ENCODE data around the gene GPANK1. TPM values are rescaled to one million over a fixed set of nuclear protein-coding genes. Genes with fewer than 3 reads are reported as not detected.
"Not testable (repeated sequence)": the region's sequence is repeated elsewhere in the genome, so short reads cannot be mapped to it uniquely, and the experiment has no call there.

Gene GPANK1
- total RNA-seq, result 10 to 100 TPM; 30.7 to 32.0 TPM

GRCh38 chr6:31664790-31665500, at the start of gene GPANK1:
GPANK1 (minus strand) TSS chr6:31664997; CDS start chr6:31664478, 519 bp downstream.
- peak; percentile 86 for DNase-seq
- peaks cover 42% of the 10 kb centered on the region for H3K4me1 Mint-ChIP-seq
- H3K36me3 Mint-ChIP-seq, result peaks cover 56% of the 10 kb centered on the region
- H3K9me3 Mint-ChIP-seq, result no peaks in the 10 kb centered on the region
- POLR2A ChIA-PET, result interaction anchor here (0.7 to 7.0 kb wide), 27 partner anchors 9 to 1124 kb away, joined by 3 to 138 read pairs (median 4); partner anchors contain the start of genes APOM, BAG6, CLIC1 and DDAH2
- peak; percentile 27 for ATAC-seq (ENCODE audit: low read depth)
- H3K4me3 Mint-ChIP-seq, result peak within 1 kb of the TSS; percentile 96
- H3K27me3 Mint-ChIP-seq, result no peaks in the 10 kb centered on the region
- peak within 1 kb of the TSS; percentile 98 for H3K27ac Mint-ChIP-seq

GRCh38 chr6:31713991-31714684, 49.3 kb upstream of the GPANK1 start:
- Mint-ChIP-seq H3K27me3 (peaks cover 17% of the 10 kb centered on the region), H3K9me3 (no peaks in the 10 kb centered on the region), H3K4me1 (peaks cover 15% of the 10 kb centered on the region), H3K27ac (peak overlapping the region; percentile 25), H3K4me3 (no peak overlapping the region), H3K36me3 (no peaks in the 10 kb centered on the region)
- DNase-seq (no peak), ATAC-seq (ENCODE audit: low read depth) (no peak)
- POLR2A ChIA-PET, result interaction anchor here (0.8 to 1.0 kb wide), 3 partner anchors 9 to 26 kb away, joined by 3 to 7 read pairs (median 3); partner anchors contain the start of genes ABHD16A, MPIG6B and MSH5

GRCh38 chr6:31713465-31713864, 48.7 kb upstream of the GPANK1 start:
- peaks cover 13% of the 10 kb centered on the region for H3K4me1 Mint-ChIP-seq
- H3K9me3 Mint-ChIP-seq, result no peaks in the 10 kb centered on the region
- POLR2A ChIA-PET, result interaction anchor here (0.8 to 0.9 kb wide), 2 partner anchors 10 to 27 kb away, joined by 3 to 7 read pairs; partner anchors contain the start of genes MPIG6B and MSH5
- no peak overlapping the region for H3K4me3 Mint-ChIP-seq
- no peak for ATAC-seq (ENCODE audit: low read depth)
- H3K27ac Mint-ChIP-seq, result no peak overlapping the region
- no peaks in the 10 kb centered on the region for H3K36me3 Mint-ChIP-seq
- H3K27me3 Mint-ChIP-seq, result peaks cover 17% of the 10 kb centered on the region
- DNase-seq, result no peak

GRCh38 chr6:31712296-31712695, 47.5 kb upstream of the GPANK1 start:
- no peak for DNase-seq
- H3K27me3 Mint-ChIP-seq, result peaks cover 15% of the 10 kb centered on the region
- no peak overlapping the region for H3K4me3 Mint-ChIP-seq
- peak; percentile 49 for ATAC-seq (ENCODE audit: low read depth)
- no peak overlapping the region for H3K27ac Mint-ChIP-seq
- H3K9me3 Mint-ChIP-seq, result no peaks in the 10 kb centered on the region
- no peaks in the 10 kb centered on the region for H3K36me3 Mint-ChIP-seq
- POLR2A ChIA-PET, result interaction anchor here (0.6 kb wide), 1 partner anchor 186 kb away, joined by 3 read pairs; no protein-coding TSS in a partner anchor
- H3K4me1 Mint-ChIP-seq, result peaks cover 13% of the 10 kb centered on the region

- no peak overlapping the region for H3K27ac Mint-ChIP-seq
- no peaks in the 10 kb centered on the region for H3K36me3 Mint-ChIP-seq
- peaks cover 14% of the 10 kb centered on the region for H3K27me3 Mint-ChIP-seq
- POLR2A ChIA-PET, result interaction anchor here (0.6 to 1.0 kb wide), 4 partner anchors 8 to 27 kb away, joined by 3 read pairs; partner anchors contain the start of genes ABHD16A and MPIG6B
- H3K4me3 Mint-ChIP-seq, result peak overlapping the region; percentile 35
- no peaks in the 10 kb centered on the region for H3K9me3 Mint-ChIP-seq
- DNase-seq (no peak), ATAC-seq (ENCODE audit: low read depth) (peak; percentile 53)
- peaks cover 13% of the 10 kb centered on the region for H3K4me1 Mint-ChIP-seq
Observed at GRCh38 chr6:31711233-31711632, 46.4 kb upstream of the GPANK1 start.

GRCh38 chr6:31710523-31711219, 45.9 kb upstream of the GPANK1 start:
- DNase-seq (no peak), ATAC-seq (ENCODE audit: low read depth) (no peak)
- Mint-ChIP-seq H3K36me3 (no peaks in the 10 kb centered on the region), H3K9me3 (no peaks in the 10 kb centered on the region), H3K4me3 (no peak overlapping the region), H3K27ac (peak overlapping the region; percentile 77), H3K4me1 (peaks cover 13% of the 10 kb centered on the region), H3K27me3 (peaks cover 14% of the 10 kb centered on the region)
- POLR2A ChIA-PET, result interaction anchor here (0.9 to 1.0 kb wide), 2 partner anchors 7 to 12 kb away, joined by 3 read pairs; partner anchors contain the start of genes ABHD16A and MPIG6B

- ATAC-seq (ENCODE audit: low read depth); DNase-seq; H3K4me3 Mint-ChIP-seq; POLR2A ChIA-PET; H3K36me3 Mint-ChIP-seq; H3K27ac Mint-ChIP-seq; H3K9me3 Mint-ChIP-seq: not testable (repeated sequence)
- peaks cover 13% of the 10 kb centered on the region for H3K4me1 Mint-ChIP-seq
- H3K27me3 Mint-ChIP-seq, result peaks cover 12% of the 10 kb centered on the region
Observed at GRCh38 chr6:31709157-31709556, 44.4 kb upstream of the GPANK1 start.

GRCh38 chr6:31708224-31708623, 43.4 kb upstream of the GPANK1 start:
- POLR2A ChIA-PET, result no interaction called here
- Mint-ChIP-seq H3K27me3 (peaks cover 9% of the 10 kb centered on the region), H3K9me3 (no peaks in the 10 kb centered on the region), H3K4me3 (no peak overlapping the region), H3K4me1 (peaks cover 19% of the 10 kb centered on the region), H3K27ac (no peak overlapping the region), H3K36me3 (no peaks in the 10 kb centered on the region)
- ATAC-seq (ENCODE audit: low read depth) (no peak), DNase-seq (no peak)

- POLR2A ChIA-PET, result interaction anchor here (0.7 kb wide), 1 partner anchor 128 kb away, joined by 3 read pairs; no protein-coding TSS in a partner anchor
- Mint-ChIP-seq H3K36me3 (no peaks in the 10 kb centered on the region), H3K9me3 (no peaks in the 10 kb centered on the region), H3K27ac (no peak overlapping the region), H3K27me3 (peaks cover 6% of the 10 kb centered on the region), H3K4me1 (peaks cover 19% of the 10 kb centered on the region), H3K4me3 (no peak overlapping the region)
- ATAC-seq (ENCODE audit: low read depth) (no peak), DNase-seq (no peak)
Observed at GRCh38 chr6:31707701-31708100, 42.9 kb upstream of the GPANK1 start.

GRCh38 chr6:31706599-31706998, 41.8 kb upstream of the GPANK1 start, which contains the start of gene LY6G6F:
LY6G6F (plus strand) TSS chr6:31706866; CDS start chr6:31706907, 41 bp downstream.
- H3K9me3 Mint-ChIP-seq, result no peaks in the 10 kb centered on the region
- no peaks in the 10 kb centered on the region for H3K36me3 Mint-ChIP-seq
- POLR2A ChIA-PET, result interaction anchor here (0.9 to 5.4 kb wide), 2 partner anchors 9 to 32 kb away, joined by 3 to 34 read pairs; partner anchors contain the start of genes LY6G6D and MSH5
- no peak within 1 kb of the TSS for H3K4me3 Mint-ChIP-seq
- no peak for ATAC-seq (ENCODE audit: low read depth)
- peaks cover 20% of the 10 kb centered on the region for H3K4me1 Mint-ChIP-seq
- H3K27ac Mint-ChIP-seq, result no peak within 1 kb of the TSS
- DNase-seq, result no peak
- H3K27me3 Mint-ChIP-seq, result peaks cover 3% of the 10 kb centered on the region

- Mint-ChIP-seq H3K4me3 (no peak overlapping the region), H3K4me1 (peaks cover 23% of the 10 kb centered on the region), H3K36me3 (no peaks in the 10 kb centered on the region), H3K27ac (no peak overlapping the region), H3K9me3 (no peaks in the 10 kb centered on the region), H3K27me3 (peaks cover 3% of the 10 kb centered on the region)
- POLR2A ChIA-PET, result interaction anchor here (0.6 to 5.4 kb wide), 4 partner anchors 9 to 233 kb away, joined by 3 to 34 read pairs (median 4); partner anchors contain the start of genes LY6G6D and MSH5
- no peak for ATAC-seq (ENCODE audit: low read depth)
- DNase-seq, result no peak
Observed at GRCh38 chr6:31705931-31706330, 41.1 kb upstream of the GPANK1 start.

GRCh38 chr6:31702819-31703716, 38.3 kb upstream of the GPANK1 start, which contains the start of gene ABHD16A:
ABHD16A (minus strand) TSS chr6:31703324; CDS start chr6:31703281, 43 bp downstream.
- H3K27ac Mint-ChIP-seq, result peak within 1 kb of the TSS; percentile 94
- no peaks in the 10 kb centered on the region for H3K36me3 Mint-ChIP-seq
- H3K9me3 Mint-ChIP-seq, result no peaks in the 10 kb centered on the region
- no peaks in the 10 kb centered on the region for H3K27me3 Mint-ChIP-seq
- peak within 1 kb of the TSS; percentile 97 for H3K4me3 Mint-ChIP-seq
- ATAC-seq (ENCODE audit: low read depth) (peak; percentile 94), DNase-seq (peak; percentile 97)
- peaks cover 20% of the 10 kb centered on the region for H3K4me1 Mint-ChIP-seq
- POLR2A ChIA-PET, result interaction anchor here (0.6 to 5.4 kb wide), 29 partner anchors 8 to 1623 kb away, joined by 3 to 34 read pairs (median 3); partner anchors contain the start of genes C6orf47, CLIC1, DDAH2 and EHMT2

Measured in activated naive CD8-positive, alpha-beta T cell treated with anti-CD3 and anti-CD28 coated beads, Interleukin-2, amount 10 ng/mL, durations not matched to agents 7 days and 5 days (primary cell).